Measurements from ENCODE around the gene AMOTL2. TPM values are rescaled to one million over a fixed set of nuclear protein-coding genes. Genes with fewer than 3 reads are reported as not detected.

Gene AMOTL2
- total RNA-seq, 1 donor from 2014 or later = 46.5 TPM

DNA sequence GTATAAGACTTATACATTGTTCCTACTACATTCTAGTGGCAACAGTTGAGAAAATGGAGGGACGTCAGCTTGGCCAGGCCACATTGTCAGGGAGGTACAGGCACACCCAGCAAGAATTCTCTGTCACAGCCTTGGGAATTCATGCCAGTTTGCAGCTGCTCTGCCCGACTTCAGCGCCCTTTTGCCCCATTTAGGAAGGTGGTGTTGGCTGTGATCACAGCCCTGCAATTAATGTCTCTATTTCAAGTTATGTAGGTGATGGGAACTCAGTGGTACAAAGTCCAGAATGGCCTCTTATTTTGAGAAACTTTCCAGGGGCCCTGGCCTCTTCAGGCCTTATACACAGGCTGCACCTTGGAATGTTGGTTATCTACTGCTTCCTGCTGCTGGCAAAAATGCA lies 26.7 kb downstream of the AMOTL2 start:
- Mint-ChIP-seq H3K36me3 (ENCODE audit: low read depth, unreplicated experiment) (peaks cover 7% of the 10 kb centered on the region), H3K9me3 (ENCODE audit: unreplicated experiment) (no peaks in the 10 kb centered on the region), H3K27ac (ENCODE audit: unreplicated experiment) (no peak overlapping the region), H3K4me1 (ENCODE audit: unreplicated experiment) (peaks cover 16% of the 10 kb centered on the region), H3K4me3 (ENCODE audit: unreplicated experiment) (no peak overlapping the region), H3K27me3 (ENCODE audit: unreplicated experiment) (peaks cover 2% of the 10 kb centered on the region)
- DNase-seq (ENCODE audit: low spot score) = no peak
- TF ChIP-seq, protein P1, sequence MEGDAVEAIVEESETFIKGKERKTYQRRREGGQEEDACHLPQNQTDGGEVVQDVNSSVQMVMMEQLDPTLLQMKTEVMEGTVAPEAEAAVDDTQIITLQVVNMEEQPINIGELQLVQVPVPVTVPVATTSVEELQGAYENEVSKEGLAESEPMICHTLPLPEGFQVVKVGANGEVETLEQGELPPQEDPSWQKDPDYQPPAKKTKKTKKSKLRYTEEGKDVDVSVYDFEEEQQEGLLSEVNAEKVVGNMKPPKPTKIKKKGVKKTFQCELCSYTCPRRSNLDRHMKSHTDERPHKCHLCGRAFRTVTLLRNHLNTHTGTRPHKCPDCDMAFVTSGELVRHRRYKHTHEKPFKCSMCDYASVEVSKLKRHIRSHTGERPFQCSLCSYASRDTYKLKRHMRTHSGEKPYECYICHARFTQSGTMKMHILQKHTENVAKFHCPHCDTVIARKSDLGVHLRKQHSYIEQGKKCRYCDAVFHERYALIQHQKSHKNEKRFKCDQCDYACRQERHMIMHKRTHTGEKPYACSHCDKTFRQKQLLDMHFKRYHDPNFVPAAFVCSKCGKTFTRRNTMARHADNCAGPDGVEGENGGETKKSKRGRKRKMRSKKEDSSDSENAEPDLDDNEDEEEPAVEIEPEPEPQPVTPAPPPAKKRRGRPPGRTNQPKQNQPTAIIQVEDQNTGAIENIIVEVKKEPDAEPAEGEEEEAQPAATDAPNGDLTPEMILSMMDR (IDR thresholded peaks at IDR 0.05; ENCODE audit: unreplicated experiment) = no peak

DNA sequence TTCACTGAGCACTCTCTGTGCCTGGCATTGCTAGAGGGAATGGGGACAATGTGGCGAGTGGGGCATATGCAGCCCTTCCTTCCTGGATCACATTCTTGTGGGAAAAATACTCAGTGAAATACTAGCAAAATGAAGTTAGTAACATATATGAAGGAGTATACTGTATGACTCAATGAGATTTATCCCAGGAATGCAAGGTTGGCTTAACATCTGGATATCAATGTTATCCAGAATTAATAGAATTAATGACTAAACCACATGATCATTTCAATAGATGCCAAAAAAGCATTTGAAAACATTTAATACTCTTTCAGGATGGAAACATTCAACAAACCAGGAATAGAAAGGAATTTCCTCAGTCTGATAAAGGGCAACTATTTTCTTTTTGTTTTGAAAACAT lies 27.5 kb downstream of the AMOTL2 start:
- Mint-ChIP-seq H3K27ac (ENCODE audit: unreplicated experiment) (no peak overlapping the region), H3K27me3 (ENCODE audit: unreplicated experiment) (peaks cover 3% of the 10 kb centered on the region), H3K36me3 (ENCODE audit: low read depth, unreplicated experiment) (peaks cover 7% of the 10 kb centered on the region), H3K9me3 (ENCODE audit: unreplicated experiment) (no peaks in the 10 kb centered on the region), H3K4me1 (ENCODE audit: unreplicated experiment) (peaks cover 13% of the 10 kb centered on the region), H3K4me3 (ENCODE audit: unreplicated experiment) (no peak overlapping the region)
- DNase-seq (ENCODE audit: low spot score) = no peak
- TF ChIP-seq, protein P1 (IDR thresholded peaks at IDR 0.05; ENCODE audit: unreplicated experiment) = no peak

DNA sequence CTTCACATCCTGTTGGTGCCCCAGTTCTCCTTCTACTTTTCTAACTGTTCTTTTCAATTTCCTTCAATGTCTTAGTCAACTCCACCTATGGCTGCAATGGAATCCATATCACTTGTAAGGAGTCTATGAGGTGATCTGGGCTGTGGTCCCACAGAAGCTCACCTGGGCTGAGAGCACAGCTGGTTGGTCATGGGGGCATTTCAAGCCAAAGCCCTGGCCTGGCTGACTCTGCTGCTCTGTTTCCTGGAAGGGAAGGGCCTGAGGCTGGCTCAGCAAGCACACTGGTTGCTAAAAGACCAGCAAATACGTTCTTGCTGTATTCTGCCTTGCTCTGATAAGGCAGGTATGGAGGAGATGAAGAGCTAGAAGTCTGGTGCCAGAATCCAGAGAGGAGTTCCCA lies 29.0 kb downstream of the AMOTL2 start:
- no peak for DNase-seq (ENCODE audit: low spot score)
- Mint-ChIP-seq H3K27me3 (ENCODE audit: unreplicated experiment) (peaks cover 4% of the 10 kb centered on the region), H3K36me3 (ENCODE audit: low read depth, unreplicated experiment) (peaks cover 7% of the 10 kb centered on the region), H3K9me3 (ENCODE audit: unreplicated experiment) (no peaks in the 10 kb centered on the region), H3K27ac (ENCODE audit: unreplicated experiment) (no peak overlapping the region), H3K4me3 (ENCODE audit: unreplicated experiment) (no peak overlapping the region), H3K4me1 (ENCODE audit: unreplicated experiment) (peaks cover 18% of the 10 kb centered on the region)
- TF ChIP-seq, protein P1 (IDR thresholded peaks at IDR 0.05; ENCODE audit: unreplicated experiment) = no peak

DNA sequence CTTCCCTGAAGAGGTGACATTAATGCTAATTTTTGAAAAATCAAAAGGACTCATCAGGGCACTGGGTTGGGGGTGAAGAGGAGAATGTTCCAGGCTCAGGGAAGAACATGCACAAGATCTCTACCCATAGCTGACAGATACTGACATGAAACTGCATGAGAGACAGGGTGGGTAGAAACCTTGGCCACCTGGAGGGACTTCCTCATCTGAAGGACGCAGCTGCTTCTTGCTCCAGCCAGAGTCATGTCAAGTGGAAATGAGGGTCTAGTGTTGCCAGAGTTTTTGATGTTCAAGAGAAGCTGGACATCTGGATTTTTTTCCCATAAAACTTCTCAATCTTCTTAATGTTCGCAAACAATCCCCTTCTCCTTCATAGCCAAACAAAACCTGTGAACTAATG lies 29.7 kb downstream of the AMOTL2 start:
- Mint-ChIP-seq H3K4me3 (ENCODE audit: unreplicated experiment) (no peak overlapping the region), H3K9me3 (ENCODE audit: unreplicated experiment) (no peaks in the 10 kb centered on the region), H3K4me1 (ENCODE audit: unreplicated experiment) (peaks cover 16% of the 10 kb centered on the region), H3K27me3 (ENCODE audit: unreplicated experiment) (peaks cover 2% of the 10 kb centered on the region), H3K36me3 (ENCODE audit: low read depth, unreplicated experiment) (peaks cover 7% of the 10 kb centered on the region), H3K27ac (ENCODE audit: unreplicated experiment) (no peak overlapping the region)
- TF ChIP-seq, protein P1 (IDR thresholded peaks at IDR 0.05; ENCODE audit: unreplicated experiment) = no peak
- DNase-seq (ENCODE audit: low spot score) = no peak

DNA sequence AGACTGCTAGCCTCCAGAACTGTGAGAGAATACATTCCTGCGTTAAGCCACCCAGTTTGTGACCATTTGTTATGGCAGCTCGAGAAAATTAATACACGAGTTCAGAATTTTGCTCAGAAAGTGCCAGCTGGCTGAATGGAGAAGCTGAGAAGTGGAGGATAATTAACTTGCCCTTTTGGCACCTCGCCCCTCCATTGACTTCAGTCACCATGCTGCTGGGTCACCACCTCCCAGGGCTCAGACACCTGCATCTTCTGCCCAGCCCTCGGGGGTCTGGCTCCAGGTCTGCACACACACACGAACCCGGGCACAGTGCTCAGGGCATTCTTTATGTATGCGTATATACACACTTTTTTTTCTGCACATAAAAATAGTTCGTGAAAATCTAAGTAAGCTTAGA lies 32.0 kb downstream of the AMOTL2 start:
- Mint-ChIP-seq H3K4me1 (ENCODE audit: unreplicated experiment) (peaks cover 25% of the 10 kb centered on the region), H3K27ac (ENCODE audit: unreplicated experiment) (no peak overlapping the region), H3K36me3 (ENCODE audit: low read depth, unreplicated experiment) (peaks cover 7% of the 10 kb centered on the region), H3K9me3 (ENCODE audit: unreplicated experiment) (no peaks in the 10 kb centered on the region), H3K27me3 (ENCODE audit: unreplicated experiment) (peaks cover 7% of the 10 kb centered on the region), H3K4me3 (ENCODE audit: unreplicated experiment) (no peak overlapping the region)
- TF ChIP-seq, protein P1 (IDR thresholded peaks at IDR 0.05; ENCODE audit: unreplicated experiment) = no peak
- DNase-seq (ENCODE audit: low spot score) = no peak

Measured in endothelial cell (in vitro differentiated cells).